HEK293 (cell line): ENCODE measurements around the gene JMJD6.

Source experiments
- BCL11B ChIP-seq: fragments of 450-650 bp; formaldehyde crosslinking; IDR thresholded peaks from 2 replicates; pipeline ENCODE4 v1.5.1; 2016; ENCODE audit warnings: low read depth, missing biosample characterization, missing genetic modification characterization
- GLIS1 ChIP-seq: fragments of 450-650 bp; formaldehyde crosslinking; IDR thresholded peaks from 2 replicates; pipeline ENCODE4 v1.5.1; 2016; ENCODE audit warnings: missing biosample characterization, missing genetic modification characterization
- KLF10 ChIP-seq: fragments of 450-650 bp; IDR thresholded peaks from 2 replicates; pipeline ENCODE4 v1.5.1; 2018; ENCODE audit warnings: missing biosample characterization, mild to moderate bottlenecking, missing genetic modification characterization
- OSR2 ChIP-seq: fragments of 450-650 bp; formaldehyde crosslinking; IDR thresholded peaks from 2 replicates; pipeline ENCODE4 v1.5.1; 2016; ENCODE audit warnings: missing biosample characterization, missing genetic modification characterization
- OVOL3 ChIP-seq: fragments of 450-650 bp; formaldehyde crosslinking; IDR thresholded peaks from 2 replicates; pipeline ENCODE4 v1.5.1; 2016; ENCODE audit warnings: missing biosample characterization, missing genetic modification characterization
- REPIN1 ChIP-seq: fragments of 450-650 bp; formaldehyde crosslinking; IDR thresholded peaks from 2 replicates; pipeline ENCODE4 v1.5.1; 2017; ENCODE audit warnings: missing biosample characterization, missing genetic modification characterization, low read depth
- TRIM28 ChIP-seq: IDR thresholded peaks from 2 replicates; pipeline ENCODE4 v1.6.1; 2011; ENCODE audit warnings: low read length, control low read depth, borderline replicate concordance
- ZBTB26 ChIP-seq: fragments of 450-650 bp; formaldehyde crosslinking; optimal IDR thresholded peaks from 2 replicates; pipeline ENCODE3; 2016; ENCODE audit warnings: missing biosample characterization, mild to moderate bottlenecking, missing genetic modification characterization
- ZBTB48 ChIP-seq: fragments of 450-650 bp; formaldehyde crosslinking; IDR thresholded peaks from 2 replicates; pipeline ENCODE4 v1.5.1; 2016; ENCODE audit warnings: missing biosample characterization, missing genetic modification characterization
- ZFP3 ChIP-seq: fragments of 450-650 bp; formaldehyde crosslinking; IDR thresholded peaks from 2 replicates; pipeline ENCODE4 v1.5.1; 2016; ENCODE audit warnings: low read depth, missing biosample characterization, missing genetic modification characterization
- ZFP37 ChIP-seq: fragments of 450-650 bp; formaldehyde crosslinking; IDR thresholded peaks from 2 replicates; pipeline ENCODE4 v1.5.1; 2016; ENCODE audit warnings: missing biosample characterization, missing genetic modification characterization
- ZIC2 ChIP-seq: fragments of 450-650 bp; formaldehyde crosslinking; IDR thresholded peaks from 2 replicates; pipeline ENCODE4 v1.5.1; 2016; ENCODE audit warnings: missing biosample characterization, missing genetic modification characterization
- ZNF146 ChIP-seq: fragments of 450-650 bp; formaldehyde crosslinking; IDR thresholded peaks from 2 replicates; pipeline ENCODE4 v1.5.1; 2016; ENCODE audit warnings: missing biosample characterization, missing genetic modification characterization
- ZNF155 ChIP-seq: fragments of 450-650 bp; formaldehyde crosslinking; IDR thresholded peaks from 2 replicates; pipeline ENCODE4 v1.5.1; 2016; ENCODE audit warnings: missing biosample characterization, missing genetic modification characterization
- ZNF184 ChIP-seq: fragments of 450-650 bp; IDR thresholded peaks from 2 replicates; pipeline ENCODE4 v1.5.1; 2018; ENCODE audit warnings: missing biosample characterization, mild to moderate bottlenecking, missing genetic modification characterization
- ZNF214 ChIP-seq: fragments of 450-650 bp; formaldehyde crosslinking; IDR thresholded peaks from 2 replicates; pipeline ENCODE4 v1.5.1; 2017; ENCODE audit warnings: missing biosample characterization, mild to moderate bottlenecking, missing genetic modification characterization, borderline replicate concordance
- ZNF23 ChIP-seq: fragments of 450-650 bp; formaldehyde crosslinking; IDR thresholded peaks from 2 replicates; pipeline ENCODE4 v1.5.1; 2016; ENCODE audit warnings: missing biosample characterization, missing genetic modification characterization, borderline replicate concordance
- ZNF341 ChIP-seq: fragments of 450-650 bp; formaldehyde crosslinking; IDR thresholded peaks from 2 replicates; pipeline ENCODE4; 2016; ENCODE audit warnings: low read depth, missing biosample characterization, missing genetic modification characterization
- ZNF426 ChIP-seq: fragments of 450-650 bp; formaldehyde crosslinking; IDR thresholded peaks from 2 replicates; pipeline ENCODE4 v1.5.1; 2017; ENCODE audit warnings: missing biosample characterization, missing genetic modification characterization, mild to moderate bottlenecking, inconsistent platforms, moderate library complexity
- ZNF548 ChIP-seq: fragments of 450-650 bp; formaldehyde crosslinking; IDR thresholded peaks from 2 replicates; pipeline ENCODE4 v1.5.1; 2016; ENCODE audit warnings: missing biosample characterization, missing genetic modification characterization
- ZNF660 ChIP-seq: fragments of 450-650 bp; IDR thresholded peaks from 2 replicates; pipeline ENCODE4 v1.5.1; 2018; ENCODE audit warnings: missing biosample characterization, mild to moderate bottlenecking, missing genetic modification characterization
- ZNF768 ChIP-seq: fragments of 450-650 bp; formaldehyde crosslinking; IDR thresholded peaks from 2 replicates; pipeline ENCODE4 v1.5.1; 2018; ENCODE audit warnings: missing biosample characterization, mild to moderate bottlenecking, missing genetic modification characterization
- ZSCAN16 ChIP-seq: fragments of 450-650 bp; formaldehyde crosslinking; IDR thresholded peaks from 2 replicates; pipeline ENCODE4 v1.5.1; 2016; ENCODE audit warnings: missing biosample characterization, missing genetic modification characterization
- ZSCAN5A ChIP-seq: fragments of 450-650 bp; formaldehyde crosslinking; IDR thresholded peaks from 2 replicates; pipeline ENCODE4 v1.5.1; 2016; ENCODE audit warnings: missing biosample characterization, missing genetic modification characterization
- TF ChIP-seq, protein P1 (sequence below): fragments of 450-650 bp; formaldehyde crosslinking; IDR thresholded peaks from 2 replicates; pipeline ENCODE4 v1.5.1; 2017; ENCODE audit warnings: missing biosample characterization, missing genetic modification characterization
- TF ChIP-seq, protein P2 (sequence below): fragments of 450-650 bp; formaldehyde crosslinking; IDR thresholded peaks from 2 replicates; pipeline ENCODE4 v1.5.1; 2016; ENCODE audit warnings: missing biosample characterization, missing genetic modification characterization, borderline replicate concordance
- TF ChIP-seq, protein P3 (sequence below): fragments of 450-650 bp; formaldehyde crosslinking; IDR thresholded peaks from 2 replicates; pipeline ENCODE4 v1.5.1; 2016; ENCODE audit warnings: missing biosample characterization, missing genetic modification characterization, low read depth
- TF ChIP-seq, protein P4 (sequence below): fragments of 450-650 bp; formaldehyde crosslinking; IDR thresholded peaks from 2 replicates; pipeline ENCODE4 v1.5.1; 2017; ENCODE audit warnings: missing biosample characterization, missing genetic modification characterization
- TF ChIP-seq, protein P5 (sequence below): fragments of 450-650 bp; formaldehyde crosslinking; IDR thresholded peaks from 2 replicates; pipeline ENCODE4 v1.5.1; 2016; ENCODE audit warnings: missing biosample characterization, missing genetic modification characterization

JMJD6 gene

GRCh38 chr17:76726231-76726775 is at the start of gene JMJD6 (continued):
- TF ChIP-seq, protein P1, sequence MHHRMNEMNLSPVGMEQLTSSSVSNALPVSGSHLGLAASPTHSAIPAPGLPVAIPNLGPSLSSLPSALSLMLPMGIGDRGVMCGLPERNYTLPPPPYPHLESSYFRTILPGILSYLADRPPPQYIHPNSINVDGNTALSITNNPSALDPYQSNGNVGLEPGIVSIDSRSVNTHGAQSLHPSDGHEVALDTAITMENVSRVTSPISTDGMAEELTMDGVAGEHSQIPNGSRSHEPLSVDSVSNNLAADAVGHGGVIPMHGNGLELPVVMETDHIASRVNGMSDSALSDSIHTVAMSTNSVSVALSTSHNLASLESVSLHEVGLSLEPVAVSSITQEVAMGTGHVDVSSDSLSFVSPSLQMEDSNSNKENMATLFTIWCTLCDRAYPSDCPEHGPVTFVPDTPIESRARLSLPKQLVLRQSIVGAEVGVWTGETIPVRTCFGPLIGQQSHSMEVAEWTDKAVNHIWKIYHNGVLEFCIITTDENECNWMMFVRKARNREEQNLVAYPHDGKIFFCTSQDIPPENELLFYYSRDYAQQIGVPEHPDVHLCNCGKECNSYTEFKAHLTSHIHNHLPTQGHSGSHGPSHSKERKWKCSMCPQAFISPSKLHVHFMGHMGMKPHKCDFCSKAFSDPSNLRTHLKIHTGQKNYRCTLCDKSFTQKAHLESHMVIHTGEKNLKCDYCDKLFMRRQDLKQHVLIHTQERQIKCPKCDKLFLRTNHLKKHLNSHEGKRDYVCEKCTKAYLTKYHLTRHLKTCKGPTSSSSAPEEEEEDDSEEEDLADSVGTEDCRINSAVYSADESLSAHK (tag by site-specific recombination) = no peak
- no peak for TF ChIP-seq TRIM28
- no peak; the same call in 1 of the 2 replicates for TF ChIP-seq ZNF146 (tag by site-specific recombination)
- TF ChIP-seq ZIC2 (tag by site-specific recombination) = peak; percentile 28
- no peak for TF ChIP-seq ZNF548
- no peak for TF ChIP-seq ZNF184 (tag by site-specific recombination)
- TF ChIP-seq ZNF426 (tag by site-specific recombination) = no peak
- TF ChIP-seq REPIN1 (tag by site-specific recombination) = no peak
- no peak for TF ChIP-seq ZNF23 (tag by site-specific recombination)
- TF ChIP-seq OSR2 (tag by site-specific recombination) = no peak
- TF ChIP-seq ZNF660 (tag by site-specific recombination) = peak; percentile 25
- TF ChIP-seq ZSCAN5A (tag by site-specific recombination) = no peak
- TF ChIP-seq ZBTB48 (tag by site-specific recombination) = peak; percentile 65; the same call in 1 of the 2 replicates
- TF ChIP-seq, protein P2, sequence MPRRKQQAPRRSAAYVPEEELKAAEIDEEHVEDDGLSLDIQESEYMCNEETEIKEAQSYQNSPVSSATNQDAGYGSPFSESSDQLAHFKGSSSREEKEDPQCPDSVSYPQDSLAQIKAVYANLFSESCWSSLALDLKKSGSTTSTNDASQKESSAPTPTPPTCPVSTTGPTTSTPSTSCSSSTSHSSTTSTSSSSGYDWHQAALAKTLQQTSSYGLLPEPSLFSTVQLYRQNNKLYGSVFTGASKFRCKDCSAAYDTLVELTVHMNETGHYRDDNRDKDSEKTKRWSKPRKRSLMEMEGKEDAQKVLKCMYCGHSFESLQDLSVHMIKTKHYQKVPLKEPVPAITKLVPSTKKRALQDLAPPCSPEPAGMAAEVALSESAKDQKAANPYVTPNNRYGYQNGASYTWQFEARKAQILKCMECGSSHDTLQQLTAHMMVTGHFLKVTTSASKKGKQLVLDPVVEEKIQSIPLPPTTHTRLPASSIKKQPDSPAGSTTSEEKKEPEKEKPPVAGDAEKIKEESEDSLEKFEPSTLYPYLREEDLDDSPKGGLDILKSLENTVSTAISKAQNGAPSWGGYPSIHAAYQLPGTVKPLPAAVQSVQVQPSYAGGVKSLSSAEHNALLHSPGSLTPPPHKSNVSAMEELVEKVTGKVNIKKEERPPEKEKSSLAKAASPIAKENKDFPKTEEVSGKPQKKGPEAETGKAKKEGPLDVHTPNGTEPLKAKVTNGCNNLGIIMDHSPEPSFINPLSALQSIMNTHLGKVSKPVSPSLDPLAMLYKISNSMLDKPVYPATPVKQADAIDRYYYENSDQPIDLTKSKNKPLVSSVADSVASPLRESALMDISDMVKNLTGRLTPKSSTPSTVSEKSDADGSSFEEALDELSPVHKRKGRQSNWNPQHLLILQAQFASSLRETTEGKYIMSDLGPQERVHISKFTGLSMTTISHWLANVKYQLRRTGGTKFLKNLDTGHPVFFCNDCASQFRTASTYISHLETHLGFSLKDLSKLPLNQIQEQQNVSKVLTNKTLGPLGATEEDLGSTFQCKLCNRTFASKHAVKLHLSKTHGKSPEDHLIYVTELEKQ = 0 out of 2 replicates have a peak, but pooled peaks have one; percentile 20
- TF ChIP-seq, protein P3, sequence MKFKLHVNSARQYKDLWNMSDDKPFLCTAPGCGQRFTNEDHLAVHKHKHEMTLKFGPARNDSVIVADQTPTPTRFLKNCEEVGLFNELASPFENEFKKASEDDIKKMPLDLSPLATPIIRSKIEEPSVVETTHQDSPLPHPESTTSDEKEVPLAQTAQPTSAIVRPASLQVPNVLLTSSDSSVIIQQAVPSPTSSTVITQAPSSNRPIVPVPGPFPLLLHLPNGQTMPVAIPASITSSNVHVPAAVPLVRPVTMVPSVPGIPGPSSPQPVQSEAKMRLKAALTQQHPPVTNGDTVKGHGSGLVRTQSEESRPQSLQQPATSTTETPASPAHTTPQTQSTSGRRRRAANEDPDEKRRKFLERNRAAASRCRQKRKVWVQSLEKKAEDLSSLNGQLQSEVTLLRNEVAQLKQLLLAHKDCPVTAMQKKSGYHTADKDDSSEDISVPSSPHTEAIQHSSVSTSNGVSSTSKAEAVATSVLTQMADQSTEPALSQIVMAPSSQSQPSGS (tag by site-specific recombination) = no peak
- no peak for TF ChIP-seq ZSCAN16 (tag by site-specific recombination)
- 0 out of 2 replicates have a peak, but pooled peaks have one; percentile 32 for TF ChIP-seq BCL11B
- TF ChIP-seq ZBTB26 (tag by site-specific recombination) = peak; percentile 87
- TF ChIP-seq, protein P4, sequence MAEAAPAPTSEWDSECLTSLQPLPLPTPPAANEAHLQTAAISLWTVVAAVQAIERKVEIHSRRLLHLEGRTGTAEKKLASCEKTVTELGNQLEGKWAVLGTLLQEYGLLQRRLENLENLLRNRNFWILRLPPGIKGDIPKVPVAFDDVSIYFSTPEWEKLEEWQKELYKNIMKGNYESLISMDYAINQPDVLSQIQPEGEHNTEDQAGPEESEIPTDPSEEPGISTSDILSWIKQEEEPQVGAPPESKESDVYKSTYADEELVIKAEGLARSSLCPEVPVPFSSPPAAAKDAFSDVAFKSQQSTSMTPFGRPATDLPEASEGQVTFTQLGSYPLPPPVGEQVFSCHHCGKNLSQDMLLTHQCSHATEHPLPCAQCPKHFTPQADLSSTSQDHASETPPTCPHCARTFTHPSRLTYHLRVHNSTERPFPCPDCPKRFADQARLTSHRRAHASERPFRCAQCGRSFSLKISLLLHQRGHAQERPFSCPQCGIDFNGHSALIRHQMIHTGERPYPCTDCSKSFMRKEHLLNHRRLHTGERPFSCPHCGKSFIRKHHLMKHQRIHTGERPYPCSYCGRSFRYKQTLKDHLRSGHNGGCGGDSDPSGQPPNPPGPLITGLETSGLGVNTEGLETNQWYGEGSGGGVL (tag by site-specific recombination) = 0 out of 2 replicates have a peak, but pooled peaks have one; percentile 29
- no peak for TF ChIP-seq ZNF214
- TF ChIP-seq OVOL3 = no peak
- TF ChIP-seq, protein P5, sequence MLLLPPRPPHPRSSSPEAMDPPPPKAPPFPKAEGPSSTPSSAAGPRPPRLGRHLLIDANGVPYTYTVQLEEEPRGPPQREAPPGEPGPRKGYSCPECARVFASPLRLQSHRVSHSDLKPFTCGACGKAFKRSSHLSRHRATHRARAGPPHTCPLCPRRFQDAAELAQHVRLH (tag by site-specific recombination) = no peak
- no peak for TF ChIP-seq GLIS1 (tag by site-specific recombination)
- peak; percentile 77 for TF ChIP-seq ZNF341 (tag by site-specific recombination)
- no peak for TF ChIP-seq ZNF155 (tag by site-specific recombination)
- no peak for TF ChIP-seq ZFP3 (tag by site-specific recombination)
- no peak; the same call in 1 of the 2 replicates for TF ChIP-seq ZFP37 (tag by site-specific recombination)
- TF ChIP-seq KLF10 (tag by site-specific recombination) = no peak
- TF ChIP-seq ZNF768 (tag by site-specific recombination) = no peak
